ENCODE results near the gene ITGAX.

- TF ChIP-seq, protein P1, sequence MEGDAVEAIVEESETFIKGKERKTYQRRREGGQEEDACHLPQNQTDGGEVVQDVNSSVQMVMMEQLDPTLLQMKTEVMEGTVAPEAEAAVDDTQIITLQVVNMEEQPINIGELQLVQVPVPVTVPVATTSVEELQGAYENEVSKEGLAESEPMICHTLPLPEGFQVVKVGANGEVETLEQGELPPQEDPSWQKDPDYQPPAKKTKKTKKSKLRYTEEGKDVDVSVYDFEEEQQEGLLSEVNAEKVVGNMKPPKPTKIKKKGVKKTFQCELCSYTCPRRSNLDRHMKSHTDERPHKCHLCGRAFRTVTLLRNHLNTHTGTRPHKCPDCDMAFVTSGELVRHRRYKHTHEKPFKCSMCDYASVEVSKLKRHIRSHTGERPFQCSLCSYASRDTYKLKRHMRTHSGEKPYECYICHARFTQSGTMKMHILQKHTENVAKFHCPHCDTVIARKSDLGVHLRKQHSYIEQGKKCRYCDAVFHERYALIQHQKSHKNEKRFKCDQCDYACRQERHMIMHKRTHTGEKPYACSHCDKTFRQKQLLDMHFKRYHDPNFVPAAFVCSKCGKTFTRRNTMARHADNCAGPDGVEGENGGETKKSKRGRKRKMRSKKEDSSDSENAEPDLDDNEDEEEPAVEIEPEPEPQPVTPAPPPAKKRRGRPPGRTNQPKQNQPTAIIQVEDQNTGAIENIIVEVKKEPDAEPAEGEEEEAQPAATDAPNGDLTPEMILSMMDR (IDR thresholded peaks at IDR 0.05 in 2 of 3, conservative IDR thresholded peaks at IDR 0.05 in 1 of 3; ENCODE audit: borderline replicate concordance in 1 of 3, insufficient read depth in 1 of 3, low read depth in 2 of 3, low read length in 2 of 3) = no peak
- no peak for TF ChIP-seq SP1 (IDR thresholded peaks at IDR 0.05; ENCODE audit: low read depth)
These were observed 7.5 kb upstream of the ITGAX start for GRCh38 chr16:31347445-31347844.
